Bone marrow (tissue), 2 donors: ENCODE data around the gene DUSP22.

Experiments used
- DNase-seq, 2 donors: peaks; one replicate each; lab custom pipeline; 2025; lab: John Stamatoyannopoulos, UW

Gene DUSP22

DNA sequence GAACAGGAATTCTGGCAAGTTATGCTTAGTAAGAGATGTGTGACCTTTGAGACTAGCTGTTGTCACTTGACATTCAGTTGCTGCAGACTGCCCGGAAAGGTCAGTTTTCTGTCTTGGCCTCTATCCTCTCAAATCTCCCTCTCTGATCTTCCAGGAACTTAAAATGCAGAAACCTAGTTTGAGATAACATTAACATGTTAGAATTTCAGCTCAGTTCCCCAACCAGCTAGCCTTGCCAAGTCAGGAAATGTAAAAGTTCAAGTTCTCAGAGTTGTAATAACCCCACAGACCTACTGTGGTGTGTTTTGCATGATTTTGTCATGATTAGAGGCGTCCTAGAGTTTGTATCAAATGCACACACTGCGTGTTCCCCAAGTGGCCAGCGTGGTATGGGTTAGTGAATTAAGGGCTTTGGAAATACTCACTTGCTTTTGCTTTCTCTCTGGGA, 46.6 kb downstream of the DUSP22 start:
- DNase-seq = no peak

DNA sequence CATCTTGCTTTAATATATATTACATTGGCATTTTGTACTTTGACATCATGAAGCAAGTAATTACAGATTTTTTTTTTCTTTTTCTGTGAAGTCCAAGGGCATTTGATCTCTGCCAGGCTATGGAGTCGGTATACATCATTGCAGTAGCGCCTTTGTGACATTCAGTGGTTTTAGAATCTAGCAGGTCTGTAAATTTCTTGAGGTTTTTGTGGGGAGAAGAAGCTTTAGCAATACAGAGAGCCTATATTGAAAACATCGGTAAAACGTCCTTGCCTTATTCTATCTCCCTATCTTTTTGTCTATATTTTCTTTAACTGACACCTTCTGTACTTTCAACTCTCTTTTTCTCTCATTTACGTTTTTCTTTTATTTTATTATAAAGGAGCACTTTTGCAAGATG, 47.2 kb downstream of the DUSP22 start:
- no peak for DNase-seq

DNA sequence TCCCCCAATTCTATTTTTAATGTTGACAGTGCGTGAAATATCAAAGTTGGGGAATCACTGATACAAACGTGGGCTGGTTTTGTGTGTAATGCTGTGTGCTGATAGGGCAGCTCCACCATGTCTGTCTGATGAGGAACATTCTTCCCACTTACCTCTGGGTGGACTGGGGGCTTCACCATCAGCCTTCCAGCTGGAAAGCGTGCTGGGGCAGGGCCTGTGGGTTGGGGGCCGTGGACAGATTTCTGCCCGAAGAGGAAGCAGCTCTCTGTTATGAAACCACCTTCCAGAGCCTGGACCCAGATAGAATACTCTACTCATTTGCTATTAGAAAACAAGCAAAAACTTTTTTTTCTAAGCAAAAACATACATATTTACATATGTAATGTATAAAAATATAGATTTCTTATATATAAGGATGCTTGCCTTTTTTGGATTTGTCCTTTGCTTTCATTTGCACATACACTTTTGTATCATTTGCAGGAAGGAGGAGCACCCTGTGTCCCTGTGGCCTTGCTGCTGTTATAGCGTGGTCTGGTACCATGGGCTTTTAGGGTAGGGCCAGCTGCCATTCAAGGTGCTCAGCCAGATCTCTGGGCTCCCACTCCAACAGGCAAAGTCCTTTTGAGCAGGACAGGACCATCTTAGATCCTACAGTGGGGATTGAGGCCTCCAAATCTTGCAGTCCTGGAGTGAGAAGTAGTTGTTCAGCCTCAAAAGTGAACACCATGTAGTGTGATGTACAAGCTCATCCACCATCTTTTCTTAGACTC, 48.1 kb downstream of the DUSP22 start:
- DNase-seq = no peak

DNA sequence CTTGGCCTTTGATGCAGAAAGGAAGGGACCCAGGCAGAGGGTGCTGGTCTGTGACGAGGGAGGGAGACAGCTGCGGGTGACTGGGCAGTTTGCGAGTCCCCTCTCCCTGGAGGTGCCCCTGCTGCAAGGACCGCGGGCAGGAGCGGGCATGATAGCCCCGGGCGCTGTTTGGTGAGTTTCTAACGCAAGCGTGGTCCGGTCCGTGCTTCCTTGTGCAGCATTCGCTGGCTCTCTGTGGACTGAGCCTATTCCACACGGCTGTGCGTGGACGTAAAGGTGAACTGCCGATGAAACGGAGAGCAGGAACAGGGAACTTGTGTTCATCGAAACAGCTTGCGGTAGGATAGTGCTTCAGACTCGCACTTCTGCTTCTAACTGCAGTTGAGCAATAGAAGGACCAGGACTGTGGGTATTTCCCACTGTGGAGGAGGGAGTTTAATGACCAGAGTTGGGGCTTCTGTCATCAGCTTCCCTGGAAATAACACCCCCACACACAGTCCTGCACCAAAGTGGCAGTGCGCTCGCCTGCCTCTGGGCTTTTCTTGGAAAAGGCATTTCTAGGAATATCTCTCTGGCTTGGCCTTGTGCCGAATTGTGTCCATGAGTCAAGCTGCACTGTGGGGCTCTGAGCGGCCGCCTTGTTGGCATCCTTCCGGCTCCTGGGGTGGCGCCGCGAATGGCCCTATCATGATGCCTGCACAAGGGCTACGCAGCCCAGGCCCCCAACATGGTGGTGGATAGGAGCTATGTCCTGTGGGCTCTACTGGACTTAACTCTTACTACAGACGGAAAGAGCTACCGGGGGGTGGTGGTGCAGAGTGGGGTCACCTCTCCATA, 48.9 kb downstream of the DUSP22 start:
- DNase-seq = no peak

DNA sequence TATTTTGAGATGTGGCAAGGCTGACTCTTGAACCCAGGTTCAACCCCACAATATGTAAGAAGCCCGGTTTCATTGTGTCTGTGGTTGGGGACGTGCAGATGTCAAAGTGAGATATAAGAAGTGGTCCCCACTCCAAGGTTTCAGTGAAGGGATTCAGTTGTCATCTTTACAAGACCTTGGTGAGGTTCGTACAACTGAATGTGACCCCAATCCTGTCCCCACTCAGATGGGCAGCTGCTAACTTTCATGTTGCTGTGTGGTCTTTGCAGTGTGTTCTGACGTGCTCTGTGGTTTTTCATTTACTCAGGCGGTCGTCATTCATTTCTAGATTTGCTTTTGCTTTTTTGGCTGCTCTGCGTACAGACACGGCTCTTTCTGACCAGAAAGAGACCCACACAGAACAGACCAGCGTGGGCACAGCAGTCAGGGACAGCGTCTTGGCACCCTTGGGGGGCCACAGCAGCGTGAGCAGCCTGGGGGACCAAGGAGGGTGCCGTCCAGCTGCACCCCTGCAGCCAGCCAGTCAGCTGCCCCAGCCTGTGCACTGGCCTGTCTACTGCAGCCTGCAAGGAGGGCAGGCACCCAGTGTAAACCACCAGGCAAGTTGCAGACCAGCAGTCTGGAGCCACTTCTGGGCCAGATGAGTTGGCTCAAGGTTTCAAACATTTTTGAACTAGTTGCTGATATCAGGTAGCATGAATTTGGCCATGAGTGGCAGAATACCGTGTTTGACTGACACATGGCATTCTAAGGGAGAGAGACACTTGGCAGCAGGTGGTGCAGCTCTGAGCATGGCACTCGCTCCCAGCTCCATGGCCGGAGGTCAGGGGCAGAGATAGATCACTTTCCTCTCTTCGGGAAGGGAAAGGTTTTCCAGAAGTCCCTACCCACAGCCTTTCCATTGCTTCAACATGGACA, 49.9 kb downstream of the DUSP22 start:
- DNase-seq = no peak

DNA sequence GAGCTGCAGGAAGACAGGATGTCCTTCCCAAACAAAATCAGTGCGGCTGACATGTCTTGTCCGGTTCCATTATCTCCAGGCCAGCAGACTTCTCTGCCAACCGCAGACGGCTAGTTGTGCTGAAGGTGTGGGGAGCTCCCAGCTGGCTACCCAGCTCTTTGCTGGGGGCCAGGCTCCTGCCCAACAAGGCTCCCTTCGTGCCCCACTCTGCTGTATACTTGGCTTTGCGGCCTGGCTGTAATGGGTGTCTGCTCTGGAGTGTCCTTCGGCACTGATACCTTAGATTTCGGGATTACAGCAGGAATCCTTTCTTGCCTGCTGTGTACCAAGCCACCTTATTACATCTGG, 50.5 kb downstream of the DUSP22 start:
- no peak for DNase-seq

DNA sequence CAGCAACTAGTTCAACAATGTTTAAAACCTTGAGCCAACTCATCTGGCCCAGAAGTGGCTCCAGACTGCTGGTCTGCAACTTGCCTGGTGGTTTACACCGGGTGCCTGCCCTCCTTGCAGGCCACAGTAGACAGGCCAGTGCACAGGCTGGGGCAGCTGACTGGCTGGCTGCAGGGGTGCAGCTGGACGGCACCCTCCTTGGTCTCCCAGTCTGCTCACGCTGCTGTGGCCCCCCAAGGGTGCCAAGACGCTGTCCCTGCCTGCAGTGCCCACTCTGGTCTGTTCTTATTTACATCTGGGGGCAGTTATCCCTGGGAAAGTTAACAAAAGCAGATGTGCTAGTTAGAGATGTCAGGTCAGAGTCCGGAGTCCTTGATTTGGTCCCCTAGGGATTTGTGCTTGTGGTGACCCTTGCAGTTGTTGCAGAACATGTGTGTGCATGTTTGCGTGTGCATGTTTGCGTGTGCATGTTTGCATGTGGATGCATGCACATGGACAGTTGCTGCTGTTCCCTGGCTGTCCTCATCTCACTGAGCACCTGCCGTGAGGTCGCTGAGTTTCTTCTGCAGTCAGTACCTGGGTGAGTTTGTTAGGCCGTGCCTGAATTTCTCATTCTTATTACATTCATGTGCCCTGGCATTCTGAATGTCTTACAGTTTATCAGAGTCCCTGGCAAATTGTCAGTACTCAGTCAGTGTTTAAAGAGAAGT, 51.1 kb downstream of the DUSP22 start:
- DNase-seq = no peak

DNA sequence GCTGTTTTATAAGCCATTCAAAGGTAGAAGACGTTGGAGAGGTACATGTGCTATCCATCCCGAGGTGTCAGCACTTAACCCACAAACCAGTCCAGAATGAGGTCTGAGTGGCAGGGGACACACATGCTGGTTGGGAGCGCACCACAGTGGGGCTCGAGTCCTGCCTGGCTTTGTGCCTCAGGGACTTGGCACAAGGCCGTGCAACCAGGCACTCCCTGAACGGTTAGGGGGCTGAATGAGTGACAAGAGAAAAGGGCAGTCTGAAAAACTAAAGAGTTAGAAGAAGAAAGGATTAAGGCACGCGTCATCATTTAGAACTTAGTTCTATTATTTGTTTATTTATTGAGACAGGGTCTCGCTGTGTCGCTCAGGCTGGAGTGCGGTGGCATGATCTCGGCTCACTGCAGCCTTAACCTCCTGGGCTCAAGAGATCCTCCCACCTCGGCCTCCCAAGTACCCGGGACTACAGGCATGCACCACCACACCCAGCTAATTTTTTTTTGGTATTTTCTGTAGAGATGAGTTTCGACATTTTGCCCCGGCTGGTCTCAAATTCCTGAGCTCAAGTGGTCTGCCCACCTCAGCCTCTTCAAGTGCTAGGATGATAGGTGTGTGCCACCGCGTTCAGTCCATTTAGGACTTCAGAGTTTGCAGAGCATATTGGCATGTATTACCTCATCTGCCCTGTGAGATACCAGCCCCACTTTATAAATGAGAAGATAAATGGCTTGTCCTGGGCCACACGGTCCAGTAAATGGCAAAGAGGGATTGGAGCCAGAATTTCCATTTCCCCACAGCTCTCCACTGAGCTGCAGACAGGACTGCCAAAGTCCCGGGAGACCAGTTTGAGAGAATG, 51.9 kb downstream of the DUSP22 start:
- DNase-seq = no peak

DNA sequence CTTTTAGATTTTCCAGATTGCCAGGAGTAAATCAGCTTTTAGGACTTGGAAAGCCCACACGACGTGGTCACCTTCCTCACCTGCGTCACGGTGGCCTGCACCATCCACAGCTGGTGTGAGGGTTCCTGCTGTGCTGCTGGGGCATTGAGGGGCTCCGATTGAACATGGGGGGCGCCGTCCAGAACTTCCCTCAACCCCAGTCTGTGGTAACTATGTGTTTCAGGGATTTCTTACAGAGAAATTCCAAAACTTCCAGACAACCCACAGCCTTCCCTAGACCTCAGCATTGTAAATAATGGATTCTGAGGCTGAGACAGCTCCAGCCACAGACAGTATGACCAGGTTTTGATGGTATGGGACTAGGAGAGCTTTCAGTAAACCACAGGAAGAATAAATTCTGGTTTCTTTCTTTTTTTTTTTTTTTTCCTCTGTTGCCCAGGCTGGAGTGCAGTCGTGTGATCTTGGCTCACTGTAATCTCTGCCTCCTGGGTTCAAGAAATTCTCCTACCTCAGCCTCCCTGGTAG, 52.6 kb downstream of the DUSP22 start:
- no peak for DNase-seq

DNA sequence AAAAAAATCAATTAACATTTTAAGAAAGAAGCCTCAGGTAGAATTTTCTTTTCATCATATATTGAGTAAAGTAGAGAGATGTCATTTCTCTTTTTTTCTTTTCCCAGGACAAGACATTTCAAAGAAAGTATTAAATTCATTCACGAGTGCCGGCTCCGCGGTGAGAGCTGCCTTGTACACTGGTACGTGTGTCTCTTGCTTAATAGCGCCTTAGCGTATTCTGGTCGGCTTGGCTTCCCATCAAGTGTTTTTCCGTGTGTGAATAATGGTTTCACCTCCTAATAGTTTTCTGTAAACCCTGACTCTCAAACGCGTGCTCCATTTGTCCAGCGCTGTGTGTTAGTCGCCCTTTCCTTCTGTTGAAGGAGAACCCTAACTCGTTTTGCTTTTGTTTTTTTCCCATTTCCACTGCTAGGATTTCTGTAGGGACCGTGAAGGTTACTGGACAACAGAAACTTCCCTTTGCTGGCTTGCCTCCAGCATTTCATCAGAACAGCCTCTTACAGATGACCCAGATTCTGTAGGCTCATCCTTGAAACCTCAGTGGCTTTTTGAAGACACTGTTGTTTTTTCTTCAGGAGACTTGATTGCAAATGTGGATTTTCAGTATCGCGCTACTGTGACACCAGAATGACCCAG, 53.6 kb downstream of the DUSP22 start:
- no peak for DNase-seq

DNA sequence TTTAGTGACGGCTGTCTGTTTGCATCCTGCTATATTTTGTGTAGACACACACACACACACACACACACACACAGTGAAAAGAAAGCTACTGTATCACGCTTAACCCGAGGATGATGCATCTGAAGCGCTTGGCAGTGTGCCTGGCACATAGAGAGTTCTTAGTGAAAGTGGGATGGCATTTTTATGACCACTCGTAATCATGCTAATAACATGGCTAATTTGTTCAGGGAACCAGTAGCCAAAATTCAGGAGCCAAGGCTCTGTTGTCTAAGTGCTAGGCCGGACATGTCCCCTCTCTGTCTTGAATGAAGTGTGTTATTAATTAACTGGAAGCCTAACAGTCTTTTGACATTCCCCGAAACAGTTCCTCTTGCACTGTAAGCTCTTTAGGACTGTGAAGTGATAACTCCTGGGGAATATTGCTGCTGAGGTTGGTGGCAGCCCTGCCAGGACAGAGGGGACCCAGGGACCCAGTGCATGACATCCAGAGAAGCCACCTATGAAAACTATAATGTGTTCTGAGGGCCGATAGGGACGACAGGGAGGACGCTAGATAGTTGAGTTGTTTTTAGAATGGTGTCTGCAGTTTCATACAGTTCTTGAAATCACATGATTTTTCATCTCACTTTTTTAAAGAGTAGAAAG, 54.2 kb downstream of the DUSP22 start:
- DNase-seq = no peak

DNA sequence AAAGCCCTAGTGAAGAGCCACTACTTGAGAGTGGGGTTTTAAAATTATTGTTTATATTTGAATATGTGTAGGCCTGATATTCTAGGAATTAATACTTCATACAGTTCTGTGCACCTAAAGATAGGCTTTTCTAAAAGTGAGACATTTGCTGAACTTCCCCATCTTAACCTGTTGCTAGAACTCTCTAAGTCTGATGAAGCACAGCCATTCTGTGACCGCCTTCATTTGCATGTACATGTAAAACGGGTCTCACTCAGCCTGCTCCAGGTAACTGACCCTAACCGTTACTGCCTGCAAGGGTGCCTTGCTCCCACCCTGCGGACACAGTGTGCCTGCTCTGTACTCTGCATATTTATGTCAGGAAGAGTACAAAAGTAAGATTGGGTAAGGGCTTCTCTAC, 54.9 kb downstream of the DUSP22 start:
- DNase-seq = no peak

DNA sequence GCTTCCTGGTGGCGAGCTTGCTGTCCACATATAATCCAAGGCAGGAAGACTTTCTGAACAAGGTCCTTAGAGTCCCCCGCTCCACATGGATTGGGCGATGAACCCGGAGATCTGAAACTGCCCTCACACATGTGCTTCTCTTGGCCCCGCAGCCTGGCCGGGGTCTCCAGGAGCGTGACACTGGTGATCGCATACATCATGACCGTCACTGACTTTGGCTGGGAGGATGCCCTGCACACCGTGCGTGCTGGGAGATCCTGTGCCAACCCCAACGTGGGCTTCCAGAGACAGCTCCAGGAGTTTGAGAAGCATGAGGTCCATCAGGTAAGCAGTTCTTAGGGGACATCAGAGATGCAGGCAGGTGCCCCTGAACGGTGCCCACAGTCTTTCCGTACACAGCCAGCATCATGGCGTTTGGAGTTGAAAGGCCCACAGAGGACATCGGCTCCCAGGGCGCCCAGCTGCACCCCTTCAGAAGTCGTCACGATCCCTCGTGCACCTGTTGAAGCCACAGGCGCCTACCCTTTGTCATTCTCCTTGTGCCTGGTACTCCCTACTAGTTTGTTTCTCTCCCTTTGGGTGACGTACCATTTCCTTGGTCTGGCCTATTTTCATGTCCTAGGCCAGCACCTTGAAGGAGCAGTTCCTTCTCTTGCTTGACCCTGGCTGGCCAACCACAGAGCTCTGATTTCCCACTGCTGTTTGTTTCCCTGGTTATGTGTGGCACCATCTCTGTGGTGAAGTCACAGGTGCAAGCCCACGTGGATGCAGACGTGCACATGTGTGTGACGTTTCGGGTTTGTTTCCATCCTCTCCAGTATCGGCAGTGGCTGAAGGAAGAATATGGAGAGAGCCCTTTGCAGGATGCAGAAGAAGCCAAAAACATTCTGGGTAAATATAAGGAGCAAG, 55.9 kb downstream of the DUSP22 start:
- no peak for DNase-seq

DNA sequence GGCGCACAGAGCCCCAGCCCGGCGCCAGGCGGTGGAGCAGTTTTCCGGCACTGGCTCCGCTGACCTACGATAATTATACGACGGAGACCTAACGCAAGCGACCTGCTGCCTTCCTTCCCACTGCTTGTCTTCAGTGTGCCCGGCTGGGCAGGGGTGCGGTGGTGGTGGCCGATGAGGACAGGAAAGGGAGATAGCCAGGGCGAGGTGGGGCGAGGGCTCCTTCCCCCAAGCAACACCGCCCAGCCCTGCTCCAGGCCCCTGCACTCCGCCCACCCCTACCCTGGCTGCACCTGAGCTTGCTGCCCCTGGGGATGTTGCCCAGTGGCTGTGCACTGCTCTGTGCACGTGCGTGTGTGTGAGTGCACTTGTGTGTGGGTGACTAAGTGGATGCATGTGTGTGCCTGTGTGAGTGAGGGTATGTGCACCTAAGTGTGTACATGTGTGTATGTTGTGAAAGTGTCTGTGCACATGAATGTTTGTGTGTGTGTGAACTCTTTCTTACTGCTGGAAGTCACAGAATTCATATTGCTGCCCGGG, 56.6 kb downstream of the DUSP22 start:
- DNase-seq = no peak

DNA sequence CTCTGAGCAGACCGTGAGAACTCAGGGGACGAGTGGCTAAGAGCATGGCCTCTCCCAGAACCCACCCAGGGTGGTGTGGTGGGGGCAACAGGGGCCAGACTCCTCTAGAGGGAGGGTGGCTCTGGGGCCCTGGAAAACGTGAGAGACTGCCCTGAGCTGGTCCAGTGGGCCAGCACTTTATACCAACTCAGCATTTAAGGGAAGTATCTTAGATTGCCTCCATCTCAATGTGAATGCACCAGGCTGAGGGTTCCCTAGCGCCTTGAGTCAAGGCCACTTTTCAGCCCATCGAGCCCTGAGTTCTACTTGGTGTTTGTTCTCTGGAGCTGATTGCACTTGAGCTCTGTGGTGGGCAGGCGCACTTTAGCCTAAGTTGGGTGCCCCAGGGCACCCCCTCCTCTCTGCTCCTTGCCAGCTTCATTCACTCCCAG, 57.2 kb downstream of the DUSP22 start:
- no peak for DNase-seq

DNA sequence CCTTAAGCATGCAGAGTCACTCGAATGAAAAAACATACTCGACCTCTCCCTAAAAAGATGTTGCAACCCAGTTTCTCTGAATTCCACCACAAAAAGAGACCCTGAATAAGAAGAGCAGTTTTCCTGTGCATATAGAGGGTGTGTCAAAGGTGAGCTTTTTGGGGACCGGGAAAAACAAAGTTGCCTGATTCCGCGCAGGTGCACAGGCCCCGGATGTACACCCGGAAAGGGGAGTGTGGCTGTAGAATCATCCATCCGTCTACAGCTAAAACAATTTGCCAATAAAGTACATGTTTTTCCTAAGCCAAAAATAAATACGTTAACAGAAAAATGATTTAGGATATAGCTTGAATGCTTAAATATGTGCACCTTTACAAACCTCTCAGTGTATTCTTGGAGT, 58.1 kb downstream of the DUSP22 start:
- DNase-seq = no peak

DNA sequence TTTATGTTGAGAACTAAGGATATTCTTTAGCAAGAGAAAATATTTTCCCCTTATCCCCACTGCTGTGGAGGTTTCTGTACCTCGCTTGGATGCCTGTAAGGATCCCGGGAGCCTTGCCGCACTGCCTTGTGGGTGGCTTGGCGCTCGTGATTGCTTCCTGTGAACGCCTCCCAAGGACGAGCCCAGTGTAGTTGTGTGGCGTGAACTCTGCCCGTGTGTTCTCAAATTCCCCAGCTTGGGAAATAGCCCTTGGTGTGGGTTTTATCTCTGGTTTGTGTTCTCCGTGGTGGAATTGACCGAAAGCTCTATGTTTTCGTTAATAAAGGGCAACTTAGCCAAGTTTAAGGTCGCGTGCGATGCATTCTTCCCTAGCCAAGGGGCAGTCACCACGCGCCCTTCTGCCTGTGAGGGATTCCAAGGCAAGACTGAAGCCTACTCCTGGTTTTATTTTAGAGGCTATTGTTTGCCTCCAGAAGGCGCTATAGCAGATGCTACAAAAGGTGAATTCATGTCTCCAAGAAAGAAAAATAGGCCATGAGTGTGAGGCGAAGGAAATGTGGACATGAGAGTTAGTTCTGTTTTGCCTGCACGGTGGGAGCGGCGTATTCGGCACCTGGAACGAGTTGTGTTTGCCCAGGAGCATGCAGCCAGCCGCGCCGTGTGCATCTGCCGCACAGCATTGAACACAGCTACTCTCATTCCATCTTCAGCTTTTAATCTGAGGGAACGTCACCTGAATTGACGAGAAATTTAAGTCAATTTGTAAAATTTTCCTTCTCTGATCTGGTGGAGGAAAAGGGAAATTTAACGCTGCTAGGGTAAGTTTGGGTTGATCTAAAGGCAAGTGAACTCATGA, 59.0 kb downstream of the DUSP22 start:
- DNase-seq = no peak
